Tibial nerve (tissue), 3 donors: ENCODE measurements around the gene MAPT.

ENCODE experiments used
- POLR2A ChIP-seq, 2 donors: fragments of 450-650 bp; IDR thresholded peaks; one replicate each; pipeline ENCODE4 v1.6.1; 2017; ENCODE audit warnings: antibody characterized with exemption in 2 of 2, mild to moderate bottlenecking in 2 of 2, moderate library complexity in 2 of 2
- TF ChIP-seq, protein P1 (sequence below), 5 experiments: fragments of 200-600 bp in 3 of 5; fragments of 450-650 bp in 2 of 5; sonication (generic) in 3 of 5; IDR thresholded peaks; one replicate each; pipeline ENCODE4 v1.5.1; 2016 to 2019; ENCODE audit warnings: antibody characterized with exemption in 5 of 5, mild to moderate bottlenecking in 3 of 5, moderate library complexity in 2 of 5

DNA sequence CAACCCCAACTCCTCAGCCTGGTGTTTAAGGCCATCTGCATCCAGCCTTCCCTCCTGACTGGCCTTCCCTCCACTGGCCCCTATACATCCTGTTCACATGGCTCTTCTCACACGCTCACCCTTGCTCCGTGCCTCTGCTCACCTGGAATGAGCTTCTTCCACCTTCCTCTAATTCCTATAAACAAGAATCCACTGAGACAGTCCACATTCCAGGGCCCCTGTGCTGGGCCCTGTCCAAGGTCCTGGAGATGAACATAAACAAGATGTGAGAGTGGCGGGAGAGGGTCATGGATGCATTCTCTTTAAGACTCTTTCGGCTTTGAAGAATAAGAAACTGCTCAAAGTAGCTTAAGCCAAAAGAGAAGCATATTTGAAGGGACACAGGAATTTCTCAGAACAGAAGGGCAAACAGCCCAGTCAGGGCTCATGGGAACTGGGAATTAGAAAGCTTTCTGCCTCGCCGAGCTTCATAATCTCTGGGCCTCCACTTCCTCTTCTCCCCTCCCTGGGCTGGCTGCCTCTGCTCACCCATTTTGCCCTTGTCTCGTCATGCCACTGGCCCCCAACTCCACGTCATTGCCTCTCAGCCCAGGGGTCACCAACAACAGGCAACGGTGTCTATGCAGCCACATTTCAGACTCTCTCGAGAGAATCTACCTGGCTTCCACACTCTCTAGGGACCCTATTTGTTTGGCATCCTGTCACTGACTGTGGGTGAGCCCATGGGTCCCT is 36.2 kb upstream of the MAPT start:
- no peak for TF ChIP-seq POLR2A (IDR thresholded peaks at IDR 0.05)
- TF ChIP-seq, protein P1, sequence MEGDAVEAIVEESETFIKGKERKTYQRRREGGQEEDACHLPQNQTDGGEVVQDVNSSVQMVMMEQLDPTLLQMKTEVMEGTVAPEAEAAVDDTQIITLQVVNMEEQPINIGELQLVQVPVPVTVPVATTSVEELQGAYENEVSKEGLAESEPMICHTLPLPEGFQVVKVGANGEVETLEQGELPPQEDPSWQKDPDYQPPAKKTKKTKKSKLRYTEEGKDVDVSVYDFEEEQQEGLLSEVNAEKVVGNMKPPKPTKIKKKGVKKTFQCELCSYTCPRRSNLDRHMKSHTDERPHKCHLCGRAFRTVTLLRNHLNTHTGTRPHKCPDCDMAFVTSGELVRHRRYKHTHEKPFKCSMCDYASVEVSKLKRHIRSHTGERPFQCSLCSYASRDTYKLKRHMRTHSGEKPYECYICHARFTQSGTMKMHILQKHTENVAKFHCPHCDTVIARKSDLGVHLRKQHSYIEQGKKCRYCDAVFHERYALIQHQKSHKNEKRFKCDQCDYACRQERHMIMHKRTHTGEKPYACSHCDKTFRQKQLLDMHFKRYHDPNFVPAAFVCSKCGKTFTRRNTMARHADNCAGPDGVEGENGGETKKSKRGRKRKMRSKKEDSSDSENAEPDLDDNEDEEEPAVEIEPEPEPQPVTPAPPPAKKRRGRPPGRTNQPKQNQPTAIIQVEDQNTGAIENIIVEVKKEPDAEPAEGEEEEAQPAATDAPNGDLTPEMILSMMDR (IDR thresholded peaks at IDR 0.05) = no peak
